ENCODE data around the gene DIP2C. TPM values are rescaled to one million over a fixed set of nuclear protein-coding genes. Genes with fewer than 3 reads are reported as not detected.
A peak's percentile ranks its signal among the peaks of the same experiment; 100 is the strongest.
"Not testable (repeated sequence)": the region's sequence is repeated elsewhere in the genome, so short reads cannot be mapped to it uniquely, and the experiment has no call there.

Gene DIP2C
- total RNA-seq, 4 donors from 2014 or later: 13.4 to 32.0 (median 18.4) TPM

DNA sequence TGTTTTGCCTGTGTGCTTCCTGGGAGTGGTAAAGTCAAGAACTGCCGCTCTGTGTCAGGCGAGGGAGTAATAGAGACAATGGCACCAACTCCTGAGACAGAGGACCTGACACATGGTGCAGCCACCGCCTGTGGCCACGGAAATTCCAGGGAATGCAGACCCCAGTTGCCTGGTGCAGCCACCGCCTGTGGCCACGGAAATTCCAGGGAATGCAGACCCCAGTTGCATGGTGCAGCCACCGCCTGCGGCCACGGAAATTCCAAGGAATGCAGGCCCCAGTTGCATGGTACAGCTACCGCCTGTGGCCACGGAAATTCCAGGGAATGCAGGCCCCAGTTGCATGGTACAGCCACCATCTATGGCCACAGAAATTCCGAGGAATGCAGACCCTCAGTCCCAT lies 8.7 kb downstream of the DIP2C start:
- WGBS, 2 donors (ENCODE audit: low coverage in 1 of 2): 86% methylated on average over 6 to 12 of the region's 12 CpGs
- H3K4me1 ChIP-seq: peaks cover 4 to 16% (median 10%) of the 10 kb centered on the region in 4 donors
- intact Hi-C loops (cut with DNase I; ENCODE audit: low total_unique reads): no loop called here

GRCh38 chr10:680146-680545 lies 9.3 kb downstream of the DIP2C start:
- intact Hi-C loops (cut with DNase I; ENCODE audit: low total_unique reads) (no loop called here), in situ Hi-C loops (cut with MboI; ENCODE audit: low pct_ligation_motif_present in 1 of 4, low pct_unique_long_range_greater_than_20kb in 1 of 4, low sequenced_read_pairs in 3 of 4) (loop anchor here in 1 of 4 donors (25.0 kb wide), 1 partner anchor 168 kb away; no protein-coding TSS in a partner anchor)
- peaks cover 4 to 16% (median 10%) of the 10 kb centered on the region in 4 donors for H3K4me1 ChIP-seq
- no peaks in the 10 kb centered on the region for H3K27me3 ChIP-seq
- no peak for DNase-seq
- 60 to 100% methylated on average over 1 to 11 of the region's 11 CpGs for WGBS, 2 donors (ENCODE audit: low coverage in 1 of 2)
- H3K9me3 ChIP-seq: no peaks in the 10 kb centered on the region
- H3K4me3 ChIP-seq: no peak overlapping the region
- H3K27ac ChIP-seq: peak overlapping the region in 3 of 4 donors; percentile 38 to 89 (median 51)
- H3K36me3 ChIP-seq: no peaks in the 10 kb centered on the region
- TF ChIP-seq CTCF (IDR thresholded peaks at IDR 0.05) (no peak), POLR2AphosphoS5 (IDR thresholded peaks at IDR 0.05) (no peak), EP300 (IDR thresholded peaks at IDR 0.05; ENCODE audit: low read depth) (no peak), POLR2A (IDR thresholded peaks at IDR 0.05) (no peak)

More for the DNA sequence above, 8.7 kb downstream of the DIP2C start:
- Histone ChIP-seq H3K4me3 (no peak overlapping the region), H3K9me3 (no peaks in the 10 kb centered on the region), H3K27ac (peak overlapping the region in 2 of 4 donors; percentile 38 to 89), H3K27me3 (no peaks in the 10 kb centered on the region), H3K36me3 (no peaks in the 10 kb centered on the region)
- DNase-seq: no peak
- in situ Hi-C loops (cut with MboI; ENCODE audit: low pct_ligation_motif_present in 1 of 4, low pct_unique_long_range_greater_than_20kb in 1 of 4, low sequenced_read_pairs in 3 of 4): loop anchor here in 1 of 4 donors (25.0 kb wide), 1 partner anchor 168 kb away; no protein-coding TSS in a partner anchor
- no peak for TF ChIP-seq EP300 (IDR thresholded peaks at IDR 0.05; ENCODE audit: low read depth)
- no peak for TF ChIP-seq POLR2AphosphoS5 (IDR thresholded peaks at IDR 0.05)
- TF ChIP-seq POLR2A (IDR thresholded peaks at IDR 0.05): no peak
- TF ChIP-seq CTCF (IDR thresholded peaks at IDR 0.05): no peak

- Histone ChIP-seq H3K4me1 (peaks cover 4 to 15% (median 8%) of the 10 kb centered on the region in 4 donors), H3K36me3 (no peaks in the 10 kb centered on the region), H3K27ac (peak overlapping the region in 3 of 4 donors; percentile 38 to 89 (median 51)), H3K4me3 (no peak overlapping the region), H3K27me3 (no peaks in the 10 kb centered on the region), H3K9me3 (no peaks in the 10 kb centered on the region)
- WGBS, 2 donors (ENCODE audit: low coverage in 1 of 2): 90% methylated on average over 14 of the region's 15 CpGs; no CpG with 5 or more reads in 1 of the 2 donors
- TF ChIP-seq POLR2AphosphoS5 (IDR thresholded peaks at IDR 0.05): no peak
- TF ChIP-seq POLR2A (IDR thresholded peaks at IDR 0.05): no peak
- no peak for TF ChIP-seq CTCF (IDR thresholded peaks at IDR 0.05)
- no peak for TF ChIP-seq EP300 (IDR thresholded peaks at IDR 0.05; ENCODE audit: low read depth)
- in situ Hi-C loops (cut with MboI; ENCODE audit: low pct_ligation_motif_present in 1 of 4, low pct_unique_long_range_greater_than_20kb in 1 of 4, low sequenced_read_pairs in 3 of 4): loop anchor here in 1 of 4 donors (25.0 kb wide), 1 partner anchor 167 kb away; no protein-coding TSS in a partner anchor
- DNase-seq: no peak
- intact Hi-C loops (cut with DNase I; ENCODE audit: low total_unique reads): no loop called here
Measured at GRCh38 chr10:679556-679955, 9.9 kb downstream of the DIP2C start.

DNA sequence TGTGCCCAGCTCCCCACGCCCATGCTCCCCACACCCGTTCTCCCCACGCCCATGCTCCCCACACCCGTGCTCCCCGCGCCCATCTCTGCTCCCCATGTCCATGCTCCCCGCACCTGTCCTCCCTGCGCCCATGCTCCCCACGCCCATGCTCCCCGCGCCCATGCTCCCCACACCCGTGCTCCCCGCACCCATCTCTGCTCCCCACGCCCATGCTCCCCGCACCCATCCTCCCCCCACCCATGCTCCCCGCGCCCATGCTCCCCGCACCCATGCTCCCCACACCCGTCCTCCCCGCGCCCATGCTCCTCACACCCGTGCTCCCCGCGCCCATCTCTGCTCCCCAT lies 10.8 kb downstream of the DIP2C start:
- H3K9me3 ChIP-seq; intact Hi-C loops (cut with DNase I; ENCODE audit: low total_unique reads); H3K4me1 ChIP-seq; H3K36me3 ChIP-seq; H3K4me3 ChIP-seq; H3K27me3 ChIP-seq; DNase-seq; H3K27ac ChIP-seq: not testable (repeated sequence)
- WGBS, 2 donors (ENCODE audit: low coverage in 1 of 2): no CpG with 5 or more reads among the region's 24 CpGs
- in situ Hi-C loops (cut with MboI; ENCODE audit: low pct_ligation_motif_present in 1 of 4, low pct_unique_long_range_greater_than_20kb in 1 of 4, low sequenced_read_pairs in 3 of 4): loop anchor here in 1 of 4 donors (25.0 kb wide), 1 partner anchor 166 kb away; no protein-coding TSS in a partner anchor

Measured in transverse colon (tissue), 4 donors.